Left lung (tissue), 10 donors: ENCODE data around the gene EVPL. TPM values are rescaled to one million over a fixed set of nuclear protein-coding genes. Genes with fewer than 3 reads are reported as not detected.

Experiments used
- ATAC-seq: fragments of 200-7000 bp; cut with Tn5 transposase; one replicate; pipeline ENCODE4 v1.9.1; 2020; ENCODE audit warnings: moderate library complexity
- DNase-seq, 4 donors: peaks; one replicate each; pipeline ENCODE4 v3.0.0-alpha.2; 2013 to 2020
- H3K27ac ChIP-seq, 2 donors: fragments of 200-600 bp; sonication (generic) in 1 of 2; one replicate each; pipeline versions ENCODE4 v1.5.0 to v1.8.0; 2020 to 2021
- H3K27me3 ChIP-seq, 2 donors: fragments of 200-600 bp; sonication (generic) in 1 of 2; one replicate each; pipeline versions ENCODE4 v1.5.0 to v1.8.0; 2020 to 2021
- H3K36me3 ChIP-seq, 2 donors: fragments of 200-600 bp; sonication (generic) in 1 of 2; one replicate each; pipeline versions ENCODE4 v1.5.0 to v1.8.0; 2020 to 2021
- H3K4me1 ChIP-seq, 2 donors: fragments of 200-600 bp; one replicate each; pipeline ENCODE4 v1.8.0; 2021
- H3K4me3 ChIP-seq, 2 donors: fragments of 200-600 bp; sonication (generic) in 1 of 2; one replicate each; pipeline versions ENCODE4 v1.5.0 to v1.8.0; 2020 to 2021; ENCODE audit warnings: mild to moderate bottlenecking in 1 of 2
- H3K9me3 ChIP-seq, 2 donors: fragments of 200-600 bp; sonication (generic) in 1 of 2; one replicate each; pipeline versions ENCODE4 v1.5.0 to v1.8.0; 2020 to 2021
- intact Hi-C, 2 donors: fragments of 100-400 bp; cut with DNase I; formaldehyde crosslinking; loops; one replicate each; pipeline versions ENCODE4 v1.11.2 to v1.14.2; 2022
- polyA plus RNA-seq, 6 donors: library from polyadenylated mRNA; unstranded; fragments of 120-200 nt; gene quantifications; one replicate each; pipeline ENCODE4 v1.2.1, GENCODE V29; 2013; ENCODE audit not compliant: insufficient read length in 6 of 6
- total RNA-seq, 2 donors: library from RNA; stranded (reverse); fragmentation: NEBNext Ultra II Directional; extraction: Animal tissue kit (Norgen Biotek cat#: 25700); gene quantifications; one replicate each; pipeline ENCODE4 v1.2.1, GENCODE V29; 2021
- TF ChIP-seq, protein P1 (sequence below), 2 donors: fragments of 200-600 bp; sonication (generic) in 1 of 2; IDR thresholded peaks; one replicate each; pipeline versions ENCODE4 v1.5.0 to v1.8.0; 2021; ENCODE audit warnings: antibody characterized with exemption in 2 of 2
- donor health status: DM: no; HTN: yes; CAD: no.
- donor health status: DM: no; HTN: no; CAD: no.

The EVPL gene
- total and polyA plus RNA-seq, 8 donors = 23.3 to 53.1 (median 43.9) TPM

DNA sequence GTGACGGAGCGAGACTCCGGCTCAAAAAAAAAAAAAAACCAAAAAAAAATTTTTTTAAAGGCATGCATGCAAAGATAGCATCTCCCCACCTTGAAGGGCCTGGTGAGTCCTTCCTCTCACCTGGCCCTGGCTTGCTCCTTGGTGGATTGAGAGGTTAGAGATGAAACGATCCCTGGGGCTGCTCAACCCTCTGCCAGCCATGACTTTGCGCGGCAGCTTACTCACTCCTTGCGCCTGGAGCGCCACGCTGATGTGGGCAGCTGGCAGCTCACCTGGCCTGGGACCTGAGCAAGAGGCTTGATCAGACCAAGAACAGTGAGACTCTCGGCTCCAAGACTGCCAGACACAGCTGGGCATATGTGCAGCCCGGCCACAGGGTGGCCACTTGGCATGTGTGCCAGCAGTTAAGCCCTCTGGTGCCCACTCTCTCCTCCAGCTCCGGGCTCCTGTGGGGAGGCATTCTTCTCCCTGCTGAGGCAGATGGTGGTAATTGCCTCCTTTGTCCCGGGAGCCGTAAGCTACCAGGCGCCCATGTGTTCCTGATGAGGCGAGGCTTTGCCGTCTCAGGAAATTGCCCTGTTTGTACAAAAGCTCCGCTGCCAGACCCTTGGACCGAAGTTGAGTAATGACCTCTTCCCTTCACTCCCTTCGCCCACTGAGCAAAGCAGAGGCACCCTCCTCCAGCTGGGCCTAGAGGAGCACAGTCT, 5.1 kb upstream of the EVPL start:
- Histone ChIP-seq H3K27me3 (peaks cover 0 to 6% of the 10 kb centered on the region in 2 donors), H3K4me3 (no peak overlapping the region), H3K9me3 (no peaks in the 10 kb centered on the region), H3K27ac (no peak overlapping the region), H3K4me1 (peaks cover 0 to 7% of the 10 kb centered on the region in 2 donors), H3K36me3 (peaks cover 0 to 3% of the 10 kb centered on the region in 2 donors)
- ATAC-seq (no peak), DNase-seq (no peak)
- TF ChIP-seq, protein P1, sequence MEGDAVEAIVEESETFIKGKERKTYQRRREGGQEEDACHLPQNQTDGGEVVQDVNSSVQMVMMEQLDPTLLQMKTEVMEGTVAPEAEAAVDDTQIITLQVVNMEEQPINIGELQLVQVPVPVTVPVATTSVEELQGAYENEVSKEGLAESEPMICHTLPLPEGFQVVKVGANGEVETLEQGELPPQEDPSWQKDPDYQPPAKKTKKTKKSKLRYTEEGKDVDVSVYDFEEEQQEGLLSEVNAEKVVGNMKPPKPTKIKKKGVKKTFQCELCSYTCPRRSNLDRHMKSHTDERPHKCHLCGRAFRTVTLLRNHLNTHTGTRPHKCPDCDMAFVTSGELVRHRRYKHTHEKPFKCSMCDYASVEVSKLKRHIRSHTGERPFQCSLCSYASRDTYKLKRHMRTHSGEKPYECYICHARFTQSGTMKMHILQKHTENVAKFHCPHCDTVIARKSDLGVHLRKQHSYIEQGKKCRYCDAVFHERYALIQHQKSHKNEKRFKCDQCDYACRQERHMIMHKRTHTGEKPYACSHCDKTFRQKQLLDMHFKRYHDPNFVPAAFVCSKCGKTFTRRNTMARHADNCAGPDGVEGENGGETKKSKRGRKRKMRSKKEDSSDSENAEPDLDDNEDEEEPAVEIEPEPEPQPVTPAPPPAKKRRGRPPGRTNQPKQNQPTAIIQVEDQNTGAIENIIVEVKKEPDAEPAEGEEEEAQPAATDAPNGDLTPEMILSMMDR (IDR thresholded peaks at IDR 0.05) = no peak
- intact Hi-C loops = no loop called here

DNA sequence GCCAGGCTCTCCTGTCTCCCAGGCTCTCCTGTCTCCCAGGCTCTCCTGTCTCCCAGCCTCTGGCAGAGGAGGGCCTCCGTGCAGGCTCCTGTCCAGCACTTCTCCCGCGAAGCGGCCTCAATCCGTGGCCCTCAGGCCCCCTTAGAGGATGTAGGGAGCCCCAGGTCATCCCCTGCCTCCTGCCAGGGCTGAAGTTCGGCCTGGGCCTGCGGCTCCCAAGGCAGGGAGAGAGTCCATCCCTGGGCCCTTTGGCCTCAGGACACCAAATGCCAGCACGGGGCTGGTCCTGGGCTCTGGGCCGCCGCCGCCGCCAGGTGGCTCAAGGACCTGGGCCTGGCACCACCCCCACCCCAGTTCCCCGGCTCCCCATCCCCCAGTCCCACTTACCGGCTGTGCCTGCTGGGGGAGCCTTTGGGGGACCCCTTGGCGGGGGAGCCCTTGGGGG, 370 bp downstream of the EVPL start:
- intact Hi-C loops = no loop called here

DNA sequence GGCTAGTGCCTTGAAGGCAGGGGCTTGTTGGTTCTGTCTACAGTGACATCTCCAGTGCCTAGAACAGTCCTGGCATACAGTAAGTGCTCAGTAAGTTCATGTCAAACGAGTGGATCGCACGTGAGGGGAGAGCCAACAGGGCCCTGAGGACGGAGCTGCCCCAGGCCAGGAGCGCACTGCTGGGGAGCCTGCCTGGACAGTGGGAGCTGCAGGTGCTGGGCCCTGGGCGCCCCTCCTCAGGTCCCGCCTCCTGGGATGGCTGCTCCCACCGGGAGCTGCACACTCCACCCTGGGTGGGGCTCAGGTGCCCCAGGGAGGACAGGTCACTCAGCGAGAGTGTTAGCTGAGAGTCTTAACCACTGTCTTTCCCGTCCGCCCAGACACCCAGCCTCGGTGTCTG, 1.8 kb downstream of the EVPL start:
- Histone ChIP-seq H3K4me1 (peaks cover 0 to 7% of the 10 kb centered on the region in 2 donors), H3K9me3 (no peaks in the 10 kb centered on the region), H3K36me3 (peaks cover 0 to 16% of the 10 kb centered on the region in 2 donors), H3K27me3 (peaks cover 0 to 21% of the 10 kb centered on the region in 2 donors), H3K27ac (no peak overlapping the region), H3K4me3 (peak overlapping the region in 1 of 2 donors; percentile 41)
- TF ChIP-seq, protein P1 (IDR thresholded peaks at IDR 0.05) = no peak
- intact Hi-C loops = no loop called here
- ATAC-seq (no peak), DNase-seq (no peak)

More for the DNA sequence above, 370 bp downstream of the EVPL start:
- peaks cover 0 to 7% of the 10 kb centered on the region in 2 donors for H3K4me1 ChIP-seq
- H3K36me3 ChIP-seq = peaks cover 0 to 16% of the 10 kb centered on the region in 2 donors
- peak overlapping the region; percentile 21 to 41 for H3K4me3 ChIP-seq
- ATAC-seq = peak; percentile 82
- DNase-seq = no peak
- H3K27ac ChIP-seq = peak overlapping the region; percentile 48 to 56
- TF ChIP-seq, protein P1 (IDR thresholded peaks at IDR 0.05) = no peak
- no peaks in the 10 kb centered on the region for H3K9me3 ChIP-seq
- H3K27me3 ChIP-seq = peaks cover 0 to 14% of the 10 kb centered on the region in 2 donors

DNA sequence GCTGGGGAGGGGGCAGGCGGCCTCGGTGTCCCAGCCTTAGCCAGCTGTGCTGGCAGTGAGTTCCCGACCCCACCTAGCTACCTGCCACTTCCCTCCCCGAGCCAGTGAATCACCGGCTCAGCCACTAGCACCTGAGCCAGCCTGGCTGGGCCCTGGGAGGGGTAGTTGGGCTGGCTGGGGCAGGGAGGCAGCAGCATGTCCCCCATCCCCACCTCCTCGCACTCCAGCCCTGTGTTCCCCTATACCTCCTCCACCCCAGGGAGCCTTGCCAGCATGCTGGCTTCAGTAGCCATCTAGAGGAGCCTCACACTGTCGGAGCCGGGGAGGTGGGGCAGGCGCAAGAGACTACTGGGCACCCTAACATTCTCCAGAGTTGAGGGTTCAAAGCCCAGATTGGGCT, 2.8 kb downstream of the EVPL start:
- DNase-seq (no peak), ATAC-seq (no peak)
- intact Hi-C loops = no loop called here
- Histone ChIP-seq H3K4me1 (peaks cover 0 to 2% of the 10 kb centered on the region in 2 donors), H3K9me3 (no peaks in the 10 kb centered on the region), H3K27me3 (peaks cover 0 to 14% of the 10 kb centered on the region in 2 donors), H3K27ac (no peak overlapping the region), H3K36me3 (peaks cover 0 to 16% of the 10 kb centered on the region in 2 donors), H3K4me3 (no peak overlapping the region)
- TF ChIP-seq, protein P1 (IDR thresholded peaks at IDR 0.05) = no peak

DNA sequence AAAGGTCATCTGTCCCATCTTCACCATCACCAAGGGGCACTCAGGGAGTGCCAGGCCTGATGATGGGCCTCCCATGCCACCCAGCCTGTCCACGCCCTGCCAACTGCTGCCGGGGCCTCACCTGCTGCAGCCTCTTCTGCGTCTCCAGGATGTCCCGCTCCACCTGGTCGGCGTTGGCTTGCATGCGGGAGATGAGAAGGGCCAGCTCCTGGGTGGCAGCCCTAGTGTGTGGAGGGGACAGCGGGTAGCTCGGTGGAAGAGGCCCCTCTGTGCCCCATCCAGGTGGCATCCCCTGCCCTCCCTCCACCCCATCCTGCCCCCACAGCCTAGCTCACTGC, 3.2 kb downstream of the EVPL start:
- H3K4me3 ChIP-seq = no peak overlapping the region
- H3K27ac ChIP-seq = no peak overlapping the region
- ATAC-seq = no peak
- DNase-seq = no peak
- H3K27me3 ChIP-seq = peaks cover 0 to 14% of the 10 kb centered on the region in 2 donors
- intact Hi-C loops = no loop called here
- no peaks in the 10 kb centered on the region for H3K4me1 ChIP-seq
- TF ChIP-seq, protein P1 (IDR thresholded peaks at IDR 0.05) = no peak
- H3K9me3 ChIP-seq = no peaks in the 10 kb centered on the region
- H3K36me3 ChIP-seq = peaks cover 0 to 16% of the 10 kb centered on the region in 2 donors
